C4-2B (cell line): ENCODE measurements around the gene LYPD6.
A peak's percentile ranks its signal among the peaks of the same experiment; 100 is the strongest.
"Not testable (repeated sequence)": the region's sequence is repeated elsewhere in the genome, so short reads cannot be mapped to it uniquely, and the experiment has no call there.

Experiments used
- H3K27ac ChIP-seq: fragments of 450-650 bp; 2 replicates; pipeline ENCODE4 v1.5.1; 2017
- ZFX ChIP-seq: fragments of 450-650 bp; IDR thresholded peaks from 2 replicates; pipeline ENCODE4 v1.6.1; 2017
- TF ChIP-seq, protein P1 (sequence below): fragments of 450-650 bp; conservative IDR thresholded peaks from 2 replicates; pipeline ENCODE4 v1.5.1; 2017; ENCODE audit warnings: mild to moderate bottlenecking

The LYPD6 gene

DNA sequence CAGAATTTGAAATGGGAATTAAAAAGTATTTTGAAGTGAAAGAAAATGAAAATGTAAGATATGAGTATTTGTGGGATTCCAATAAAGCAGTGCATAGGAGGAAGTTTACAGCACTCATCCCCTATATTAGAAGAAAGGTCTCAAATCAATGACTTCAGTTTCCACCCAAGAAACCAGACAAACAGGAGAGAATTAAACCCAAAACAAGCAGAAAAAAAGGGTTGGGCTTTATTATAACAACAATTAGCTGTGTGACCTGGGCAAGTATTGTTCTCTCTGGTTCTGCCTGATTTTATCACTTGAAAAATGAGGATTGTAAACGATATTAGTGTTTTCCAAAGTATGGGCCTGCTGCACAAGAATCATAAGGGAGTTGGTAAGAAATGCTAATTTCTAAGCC lies 18.3 kb upstream of the LYPD6 start:
- TF ChIP-seq, protein P1, sequence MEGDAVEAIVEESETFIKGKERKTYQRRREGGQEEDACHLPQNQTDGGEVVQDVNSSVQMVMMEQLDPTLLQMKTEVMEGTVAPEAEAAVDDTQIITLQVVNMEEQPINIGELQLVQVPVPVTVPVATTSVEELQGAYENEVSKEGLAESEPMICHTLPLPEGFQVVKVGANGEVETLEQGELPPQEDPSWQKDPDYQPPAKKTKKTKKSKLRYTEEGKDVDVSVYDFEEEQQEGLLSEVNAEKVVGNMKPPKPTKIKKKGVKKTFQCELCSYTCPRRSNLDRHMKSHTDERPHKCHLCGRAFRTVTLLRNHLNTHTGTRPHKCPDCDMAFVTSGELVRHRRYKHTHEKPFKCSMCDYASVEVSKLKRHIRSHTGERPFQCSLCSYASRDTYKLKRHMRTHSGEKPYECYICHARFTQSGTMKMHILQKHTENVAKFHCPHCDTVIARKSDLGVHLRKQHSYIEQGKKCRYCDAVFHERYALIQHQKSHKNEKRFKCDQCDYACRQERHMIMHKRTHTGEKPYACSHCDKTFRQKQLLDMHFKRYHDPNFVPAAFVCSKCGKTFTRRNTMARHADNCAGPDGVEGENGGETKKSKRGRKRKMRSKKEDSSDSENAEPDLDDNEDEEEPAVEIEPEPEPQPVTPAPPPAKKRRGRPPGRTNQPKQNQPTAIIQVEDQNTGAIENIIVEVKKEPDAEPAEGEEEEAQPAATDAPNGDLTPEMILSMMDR, result no peak

DNA sequence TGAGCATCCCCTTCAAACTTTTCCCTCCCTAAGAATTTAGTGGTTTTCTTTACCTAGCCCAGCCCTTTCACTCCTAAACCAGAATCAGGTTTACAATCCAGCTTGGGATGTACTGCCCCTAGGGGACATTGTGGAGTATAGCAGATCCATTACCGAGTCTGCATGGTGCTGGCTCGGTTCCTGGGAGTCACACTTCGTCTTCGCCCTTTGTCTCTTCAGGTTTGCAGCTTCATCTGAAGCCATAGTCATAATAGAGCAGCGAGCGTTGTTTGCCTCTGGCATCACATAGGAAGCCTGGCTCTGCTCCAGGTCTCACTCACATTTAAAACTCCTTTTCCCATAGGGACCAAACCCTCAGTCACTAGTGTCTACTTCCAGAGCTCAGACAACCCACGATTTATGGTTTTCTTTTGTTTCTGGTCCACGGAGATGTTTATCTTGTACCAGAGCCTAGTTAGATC lies 16.8 kb upstream of the LYPD6 start:
- H3K27ac ChIP-seq, result no peak overlapping the region
- TF ChIP-seq, protein P1, result peak; percentile 91
- TF ChIP-seq ZFX, result no peak

More for the DNA sequence above, 18.3 kb upstream of the LYPD6 start:
- H3K27ac ChIP-seq, result no peak overlapping the region

DNA sequence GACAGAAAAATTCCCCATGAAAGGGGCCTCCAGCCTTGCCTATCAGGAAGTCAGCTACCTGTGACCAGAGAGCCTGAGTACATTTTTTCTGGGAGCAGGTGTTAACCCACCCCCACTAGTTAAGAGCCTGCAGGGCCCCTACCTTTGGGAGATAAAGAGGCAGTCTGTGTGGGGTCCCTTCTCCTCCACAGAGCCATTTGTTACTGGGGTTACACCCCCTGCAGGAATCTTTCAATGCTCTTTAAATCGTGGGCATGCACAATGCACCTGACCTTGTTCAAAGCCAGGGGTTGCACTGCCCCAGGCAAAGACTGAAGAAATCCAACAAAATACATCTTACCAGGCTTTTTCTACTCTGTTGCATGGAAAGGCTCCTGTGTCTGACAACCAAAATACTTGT lies 15.7 kb upstream of the LYPD6 start:
- no peak overlapping the region for H3K27ac ChIP-seq

DNA sequence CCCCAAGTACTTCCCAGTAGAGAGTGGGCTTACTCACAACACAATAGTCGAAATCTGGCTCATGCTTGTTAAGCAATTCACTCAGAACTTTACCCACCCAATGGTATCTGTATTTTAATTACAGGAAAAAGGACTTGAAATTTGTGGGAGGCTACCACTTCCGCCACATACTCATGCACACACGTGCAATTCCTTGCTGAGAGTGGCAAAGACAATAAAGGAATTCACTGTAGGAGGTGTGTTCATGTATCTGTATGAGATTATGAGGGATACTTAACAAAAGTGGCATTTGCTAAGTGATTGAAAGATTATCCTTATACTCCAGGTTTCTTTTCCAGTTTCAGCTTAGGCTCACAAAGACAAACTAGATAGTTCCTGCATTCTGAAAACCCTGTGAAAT lies 14.9 kb upstream of the LYPD6 start:
- H3K27ac ChIP-seq, result no peak overlapping the region
- TF ChIP-seq ZFX, result no peak
- TF ChIP-seq, protein P1, result no peak

More for the DNA sequence above, 15.7 kb upstream of the LYPD6 start:
- no peak for TF ChIP-seq ZFX
- TF ChIP-seq, protein P1, result no peak

DNA sequence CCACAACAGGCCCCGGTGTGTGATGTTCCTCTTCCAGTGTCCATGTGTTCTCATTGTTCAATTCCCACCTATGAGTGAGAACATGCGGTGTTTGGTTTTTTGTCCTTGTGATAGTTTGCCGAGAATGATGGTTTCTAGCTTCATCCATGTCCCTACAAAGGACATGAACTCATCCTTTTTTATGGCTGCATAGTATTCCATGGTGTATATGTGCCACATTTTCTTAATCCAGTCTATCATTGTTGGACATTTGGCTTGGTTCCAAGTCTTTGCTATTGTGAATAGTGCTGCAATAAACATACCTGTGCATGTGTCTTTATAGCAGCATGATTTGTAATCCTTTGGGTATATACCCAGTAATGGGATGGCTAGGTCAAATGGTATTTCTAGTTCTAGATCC lies 11.8 kb upstream of the LYPD6 start:
- H3K27ac ChIP-seq, result not testable (repeated sequence)

DNA sequence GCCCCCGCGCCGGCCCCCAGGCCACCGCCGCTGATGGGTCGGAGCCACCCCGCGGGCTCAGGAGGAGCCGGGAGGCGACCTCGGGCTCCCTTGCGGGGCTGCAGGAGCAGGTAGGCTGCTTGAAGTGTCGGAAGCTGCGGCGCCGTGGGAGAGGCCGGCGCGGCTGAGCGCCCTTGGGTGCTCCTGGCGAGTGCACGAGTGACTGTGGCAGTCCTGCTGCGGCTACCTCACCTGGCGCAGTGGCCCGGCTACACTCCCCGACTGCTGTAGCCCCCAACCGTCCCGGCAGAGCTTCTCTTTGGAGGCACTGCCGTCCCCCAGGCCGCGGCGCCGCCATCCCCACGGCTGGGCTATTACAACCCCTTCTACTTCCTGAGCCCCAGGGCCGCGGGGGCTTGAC lies 10.0 kb upstream of the LYPD6 start:
- no peak overlapping the region for H3K27ac ChIP-seq
- TF ChIP-seq ZFX, result no peak
- TF ChIP-seq, protein P1, result no peak

DNA sequence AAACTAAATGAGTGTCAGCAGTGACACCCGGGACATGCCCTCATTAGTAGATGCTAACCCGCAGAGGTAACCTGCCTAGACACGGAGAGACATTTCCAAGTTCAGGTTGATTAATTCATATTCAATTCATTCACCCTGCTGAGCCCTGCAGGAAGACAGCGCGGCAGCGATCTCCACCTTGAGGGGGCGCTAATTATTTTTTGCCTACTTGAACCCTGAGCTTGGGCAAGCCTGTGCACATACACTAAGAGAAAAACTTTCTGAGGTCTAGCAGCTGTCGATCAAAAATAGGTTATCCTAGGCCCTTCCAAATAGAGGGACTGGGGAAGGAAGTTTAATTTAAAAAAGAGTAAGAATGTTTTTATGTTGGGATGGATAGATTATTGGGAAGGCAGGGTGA lies 1.3 kb upstream of the LYPD6 start:
- TF ChIP-seq, protein P1, result peak; percentile 36
- TF ChIP-seq ZFX, result no peak
- H3K27ac ChIP-seq, result no peak overlapping the region

DNA sequence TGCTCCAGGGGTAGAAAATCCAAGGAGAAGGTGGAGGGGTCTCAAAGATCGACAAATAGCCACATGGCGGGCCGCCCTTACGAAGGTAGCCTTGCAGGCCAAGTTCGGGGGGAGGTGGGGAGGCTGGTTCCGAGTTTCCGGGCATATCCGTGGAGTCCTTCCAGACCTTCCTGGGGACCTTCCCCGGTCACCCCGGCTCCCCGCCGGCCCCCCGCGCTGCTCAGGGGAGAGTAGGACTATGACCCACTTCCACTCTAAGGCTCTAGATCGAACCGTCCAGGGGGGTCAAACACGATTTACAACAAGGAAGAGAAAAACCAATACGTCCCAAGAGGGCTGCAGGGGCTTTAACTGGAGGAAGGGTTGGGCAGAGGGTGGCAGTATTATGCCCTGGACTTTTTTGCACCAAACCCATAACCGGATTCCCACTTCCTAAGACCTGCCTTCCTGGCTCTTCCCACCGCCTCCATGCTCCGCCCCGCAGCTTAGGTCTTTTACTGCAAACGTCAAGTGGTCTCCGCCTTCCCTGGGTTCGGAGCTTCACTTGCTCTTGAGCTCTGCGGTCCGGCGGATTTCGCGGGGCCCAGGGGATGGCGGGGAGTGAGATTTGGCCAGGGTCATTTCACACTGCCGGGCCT lies 779 bp upstream of the LYPD6 start:
- TF ChIP-seq, protein P1, result peak; percentile 18; the same call in 1 of the 2 replicates
- no peak for TF ChIP-seq ZFX
- H3K27ac ChIP-seq, result peak overlapping the region; percentile 79
